Right cardiac atrium (tissue), 5 donors: ENCODE data around the gene SNCG. TPM values are rescaled to one million over a fixed set of nuclear protein-coding genes. Genes with fewer than 3 reads are reported as not detected.
"Not testable (repeated sequence)": the region's sequence is repeated elsewhere in the genome, so short reads cannot be mapped to it uniquely, and the experiment has no call there.

Source experiments
- ATAC-seq, 2 donors: fragments of 200-7000 bp; cut with Tn5 transposase; one replicate each; pipeline versions ENCODE4 v1.8.0 to v1.9.1; 2020; ENCODE audit warnings: moderate library complexity in 2 of 2, mild to moderate bottlenecking in 1 of 2
- DNase-seq, 3 donors: peaks; one replicate each; pipeline ENCODE4 v3.0.0-alpha.2; 2020
- H3K27ac ChIP-seq: one replicate; pipeline ENCODE4 v1.5.1; 2013; ENCODE audit warnings: mild to moderate bottlenecking, low read length, control low read depth, moderate library complexity
- H3K27me3 ChIP-seq: one replicate; pipeline ENCODE4 v1.6.1; 2013; ENCODE audit not compliant: control insufficient read depth, insufficient read depth
- H3K4me1 ChIP-seq: one replicate; pipeline ENCODE4 v1.6.1; 2013; ENCODE audit warnings: low read length; ENCODE audit not compliant: control insufficient read depth, insufficient read depth
- H3K4me3 ChIP-seq: one replicate; pipeline ENCODE4 v1.5.1; 2013; ENCODE audit warnings: low read length, control low read depth
- H3K9me3 ChIP-seq: one replicate; pipeline ENCODE4 v1.6.1; 2013; ENCODE audit warnings: low read length; ENCODE audit not compliant: control insufficient read depth
- WGBS: extraction: QIAGEN DNeasy Blood & Tissue Kit; methylation state at CpG from one replicate; pipeline ENCODE4 v1.1.7; 2013; 5-methylcytosine and 5-hydroxymethylcytosine counted together
- intact Hi-C, 4 donors: fragments of 100-400 bp; cut with DNase I; formaldehyde crosslinking; loops; one replicate each; pipeline versions ENCODE4 v1.11.0 to v1.14.0; 2022 to 2023
- polyA plus RNA-seq: library from polyadenylated mRNA; stranded (reverse); fragments of 200-250 nt; gene quantifications from one replicate; pipeline ENCODE4 v1.2.3, GENCODE V29; 2013
- total RNA-seq, 4 donors: library from RNA; stranded (reverse); fragmentation: NEBNext Ultra II Directional; extraction: Animal tissue kit (Norgen Biotek cat#: 25700); gene quantifications; one replicate each; pipeline ENCODE4 v1.2.1, GENCODE V29; 2021
- donor health status: healthy with polysubstance abuse.
- donor health status: DM: no; HTN: yes; CAD: no.
- donor health status: DM: no; HTN: no; CAD: no.
- donor health status: DM: no; HTN: yes; CAD: no; lungs with severe emphysema.
- donor health status: DM: yes; HTN: yes; CAD: no.

Gene SNCG
- total and polyA plus RNA-seq, 5 donors, result 10.8 to 30.2 (median 16.2) TPM

DNA sequence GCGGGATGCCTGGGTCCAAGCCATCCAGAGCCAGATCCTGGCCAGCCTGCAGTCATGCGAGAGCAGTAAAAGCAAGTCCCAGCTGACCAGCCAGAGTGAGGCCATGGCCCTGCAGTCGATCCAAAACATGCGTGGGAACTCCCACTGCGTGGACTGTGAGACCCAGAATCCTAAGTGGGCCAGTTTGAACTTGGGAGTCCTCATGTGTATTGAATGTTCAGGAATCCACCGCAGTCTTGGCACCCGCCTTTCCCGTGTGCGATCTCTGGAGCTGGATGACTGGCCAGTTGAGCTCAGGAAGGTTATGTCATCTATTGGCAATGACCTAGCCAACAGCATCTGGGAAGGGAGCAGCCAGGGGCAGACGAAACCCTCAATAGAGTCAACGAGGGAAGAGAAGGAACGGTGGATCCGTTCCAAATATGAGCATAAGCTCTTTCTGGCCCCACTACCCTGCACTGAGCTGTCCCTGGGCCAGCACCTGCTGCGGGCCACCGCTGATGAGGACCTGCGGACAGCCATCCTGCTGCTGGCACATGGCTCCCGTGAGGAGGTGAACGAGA, 50.8 kb downstream of the SNCG start:
- H3K27ac ChIP-seq, intact Hi-C loops, ATAC-seq, DNase-seq, H3K9me3 ChIP-seq, H3K27me3 ChIP-seq, H3K4me3 ChIP-seq, H3K4me1 ChIP-seq: not testable (repeated sequence)
- WGBS, result 84% methylated on average over 18 of the region's 18 CpGs

Other genes starting within 250 kb of the SNCG start
- gene BMPR1A, start 202.0 kb upstream of the SNCG start, total RNA-seq, result 10 to 100 TPM; 60.4 to 92.0 (median 65.6) TPM
- 10.8 TPM for gene BMPR1A, start 202.0 kb upstream of the SNCG start, polyA plus RNA-seq
- gene MMRN2, start 984 bp upstream of the SNCG start, total RNA-seq, result 10 to 100 TPM; 32.4 to 65.5 (median 42.5) TPM
- 19.8 TPM for gene MMRN2, start 984 bp upstream of the SNCG start, polyA plus RNA-seq
- 100 to 1,000 TPM in 1 of 4 donors, 10 to 100 TPM in 3; 69.0 to 122 (median 75.7) TPM for gene ADIRF, start 9.9 kb downstream of the SNCG start, total RNA-seq
- gene ADIRF, start 9.9 kb downstream of the SNCG start, polyA plus RNA-seq, result 215 TPM
- not detected for gene FAM25A, start 61.7 kb downstream of the SNCG start, total RNA-seq
- gene FAM25A, start 61.7 kb downstream of the SNCG start, polyA plus RNA-seq, result not detected
- gene GLUD1, start 136.2 kb downstream of the SNCG start, total RNA-seq, result 10 to 100 TPM; 85.7 to 94.5 (median 88.8) TPM
- 54.6 TPM for gene GLUD1, start 136.2 kb downstream of the SNCG start, polyA plus RNA-seq
- gene SHLD2, start 136.6 kb downstream of the SNCG start, total RNA-seq, result 10 to 100 TPM; 15.4 to 24.6 (median 17.2) TPM
- 7.4 TPM for gene SHLD2, start 136.6 kb downstream of the SNCG start, polyA plus RNA-seq